SW480 (cell line): Measurements from ENCODE around the gene TMEM44.

Experiments used
- DNase-seq: peaks from one replicate; pipeline ENCODE4 v3.0.0-alpha.2; 2016; ENCODE audit warnings: low spot score

TMEM44 gene

DNA sequence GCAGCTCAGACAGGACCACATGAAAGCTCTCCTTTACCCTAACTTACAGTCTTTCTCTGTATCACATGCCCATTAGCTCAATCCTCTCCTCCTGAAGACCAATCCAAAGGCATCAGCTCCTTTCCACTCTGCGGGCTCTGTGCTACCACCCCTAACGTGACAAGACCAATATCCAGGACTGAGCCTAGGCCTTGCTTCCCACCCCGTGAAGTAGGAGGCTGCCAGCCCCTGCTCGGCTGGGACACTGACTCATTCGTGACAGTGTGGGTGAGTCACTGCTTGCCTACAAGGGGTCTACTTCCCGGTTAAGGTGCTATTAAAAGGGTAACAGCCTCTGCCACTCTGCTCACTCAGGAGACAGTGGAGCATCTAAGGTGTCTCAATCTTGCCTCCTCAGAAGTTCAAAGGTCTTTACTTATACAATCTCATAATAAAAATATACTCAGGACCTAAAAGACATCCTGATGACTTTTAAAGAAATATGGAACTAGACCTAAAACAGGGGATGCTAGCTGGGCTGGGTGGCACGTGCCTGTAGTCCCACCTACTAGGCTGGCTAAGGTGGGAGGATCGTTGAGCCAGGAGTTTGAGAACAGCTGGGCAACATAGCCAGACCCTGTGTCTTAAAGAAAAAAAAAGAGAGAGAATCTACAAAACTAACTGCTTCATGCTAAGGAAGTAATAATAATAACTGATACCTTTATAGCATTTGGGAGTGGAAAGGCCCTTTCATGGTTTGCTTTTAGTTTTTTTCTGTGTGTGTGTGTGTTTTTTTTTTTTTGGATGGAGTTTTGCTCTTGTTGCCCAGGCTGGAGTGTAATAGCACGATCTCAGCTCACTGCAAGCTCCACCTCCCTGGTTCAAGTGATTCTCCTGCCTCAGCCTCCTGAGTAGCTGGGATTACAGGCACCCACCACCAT is 55.0 kb downstream of the TMEM44 start:
- peak; percentile 70 for DNase-seq

DNA sequence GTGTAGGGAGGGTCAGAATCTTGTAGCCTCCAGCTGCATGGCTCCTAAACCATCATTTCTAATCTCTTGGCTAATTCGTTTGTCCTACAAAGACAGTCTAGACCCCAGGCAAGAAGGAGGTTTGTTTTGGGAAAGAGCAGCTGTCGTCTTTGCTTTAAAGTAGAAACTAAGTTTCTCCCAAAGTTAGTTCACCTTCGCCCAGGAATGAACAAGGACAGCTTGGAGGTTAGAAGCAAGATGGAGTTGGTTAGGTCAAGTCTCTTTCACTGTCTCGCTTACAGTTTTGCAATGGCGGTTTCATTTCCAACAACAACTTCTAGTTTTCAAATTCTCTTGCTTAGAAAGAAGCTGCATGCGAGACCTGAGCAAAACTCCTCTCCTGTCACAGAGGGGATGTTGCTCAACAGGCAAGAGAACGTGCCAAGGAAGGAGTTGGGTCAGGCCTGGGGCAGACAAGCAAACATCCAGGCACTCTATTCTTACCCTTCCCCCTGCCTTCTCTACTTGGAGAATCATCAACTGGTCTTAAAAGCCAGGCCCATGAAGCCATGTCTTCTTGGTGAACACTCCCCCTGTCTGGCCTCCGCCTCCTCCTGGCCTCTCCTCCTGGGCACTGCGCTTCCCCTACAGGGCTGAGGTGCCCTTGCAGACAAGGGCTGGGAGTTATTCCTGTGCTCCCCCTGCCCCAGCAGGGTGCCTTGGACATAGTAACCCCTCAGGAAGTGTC is 57.6 kb downstream of the TMEM44 start:
- DNase-seq: no peak

DNA sequence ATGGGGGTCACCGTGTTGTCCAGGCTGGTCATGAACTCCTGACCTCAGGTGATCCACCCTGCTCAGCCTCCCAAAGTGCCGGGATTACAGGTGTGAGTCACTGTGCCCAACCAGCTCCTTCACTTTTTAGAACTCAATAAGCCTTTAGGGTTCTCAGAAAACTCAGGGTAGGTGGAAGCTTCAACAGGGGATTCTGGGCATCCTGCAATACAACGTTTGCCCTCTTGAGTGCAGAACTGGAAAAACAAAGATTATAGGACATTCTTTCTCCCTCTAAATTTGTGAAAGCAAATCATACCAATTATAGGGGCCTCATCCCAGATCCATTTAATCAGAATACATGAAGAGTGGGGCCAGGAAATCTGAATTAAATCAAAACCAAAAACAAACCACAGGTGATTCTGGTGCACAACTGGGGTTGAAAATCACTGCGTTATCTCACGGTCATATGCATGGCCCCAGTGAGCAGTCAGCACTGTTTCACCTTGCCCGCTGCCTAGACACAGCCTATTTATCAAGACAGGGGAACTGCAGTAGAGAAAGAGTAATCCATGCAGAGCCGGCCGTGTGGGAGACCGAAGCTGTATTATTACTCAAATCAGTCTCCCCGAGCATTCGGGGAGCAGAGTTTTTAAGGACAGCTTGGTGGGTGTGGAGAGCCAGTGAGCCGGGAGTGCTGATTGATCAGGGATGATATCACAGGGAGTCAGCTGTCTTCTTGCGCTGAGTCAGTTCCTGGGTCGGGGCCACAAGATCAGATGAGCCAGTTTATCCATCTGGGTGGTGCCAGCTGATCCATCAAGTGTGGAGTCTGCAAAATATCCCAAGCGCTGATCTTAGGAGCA is 58.4 kb downstream of the TMEM44 start:
- DNase-seq: no peak

DNA sequence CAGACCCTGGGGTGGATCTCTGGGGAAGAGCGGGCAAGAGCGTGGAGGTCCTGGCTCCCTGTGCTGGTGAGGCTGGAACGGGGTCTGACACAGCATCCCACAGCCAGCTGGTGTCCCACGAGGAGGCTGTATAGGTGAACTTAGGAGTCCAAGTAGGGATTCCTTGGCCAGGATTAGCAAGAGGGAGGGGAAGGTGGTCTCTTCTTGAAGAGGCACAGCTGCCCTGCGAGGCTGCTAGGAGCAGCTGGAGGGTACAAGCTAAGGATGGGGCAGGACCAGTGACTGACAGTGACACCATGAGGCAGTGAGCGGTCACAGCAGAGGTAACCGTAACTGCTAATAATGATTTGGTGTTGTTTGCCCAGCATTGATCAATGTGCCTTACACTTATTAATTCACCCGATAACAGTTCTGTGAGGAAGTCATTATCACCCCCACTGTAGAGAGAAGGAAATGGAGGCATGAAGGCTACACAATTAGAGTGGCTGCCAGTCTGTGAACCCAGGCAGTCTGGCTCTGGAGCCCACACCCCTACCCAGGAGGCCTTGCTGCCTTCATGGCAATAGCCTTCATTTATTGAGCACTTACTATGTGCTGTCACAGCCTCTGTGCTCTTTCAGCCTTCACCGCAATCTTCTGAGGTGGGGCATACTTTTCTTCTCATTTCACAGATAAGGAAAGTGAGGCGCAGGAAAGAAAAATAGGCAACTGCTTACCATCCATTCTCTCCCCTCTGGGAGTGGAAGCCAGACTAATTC is 59.4 kb downstream of the TMEM44 start:
- DNase-seq: peak; percentile 43

DNA sequence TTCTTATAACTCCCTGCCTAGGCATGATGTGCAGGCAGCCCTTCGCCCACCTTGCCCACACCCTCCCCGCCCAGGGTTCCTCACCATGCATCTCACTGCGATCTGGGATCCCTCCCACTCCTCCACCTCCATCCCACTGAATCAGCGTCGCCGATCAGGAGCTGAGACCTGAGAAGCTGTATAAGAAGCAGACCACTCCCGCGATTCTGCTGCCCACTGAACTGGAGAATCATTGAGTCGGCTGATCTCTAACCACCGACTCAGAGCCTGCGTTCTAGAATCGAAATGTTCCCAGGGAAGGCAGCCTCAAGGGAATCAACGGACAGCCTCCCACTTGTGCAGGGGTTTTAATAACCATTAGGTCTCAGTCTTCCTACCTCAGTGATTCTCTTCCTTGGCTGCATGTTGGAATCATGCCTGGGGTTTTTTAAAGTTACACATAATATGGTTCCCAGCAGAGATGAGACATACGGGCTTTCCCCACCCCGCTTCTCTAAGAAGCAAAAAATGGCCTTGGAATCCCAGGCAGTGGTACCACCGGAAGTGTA is 60.2 kb downstream of the TMEM44 start:
- DNase-seq: no peak

DNA sequence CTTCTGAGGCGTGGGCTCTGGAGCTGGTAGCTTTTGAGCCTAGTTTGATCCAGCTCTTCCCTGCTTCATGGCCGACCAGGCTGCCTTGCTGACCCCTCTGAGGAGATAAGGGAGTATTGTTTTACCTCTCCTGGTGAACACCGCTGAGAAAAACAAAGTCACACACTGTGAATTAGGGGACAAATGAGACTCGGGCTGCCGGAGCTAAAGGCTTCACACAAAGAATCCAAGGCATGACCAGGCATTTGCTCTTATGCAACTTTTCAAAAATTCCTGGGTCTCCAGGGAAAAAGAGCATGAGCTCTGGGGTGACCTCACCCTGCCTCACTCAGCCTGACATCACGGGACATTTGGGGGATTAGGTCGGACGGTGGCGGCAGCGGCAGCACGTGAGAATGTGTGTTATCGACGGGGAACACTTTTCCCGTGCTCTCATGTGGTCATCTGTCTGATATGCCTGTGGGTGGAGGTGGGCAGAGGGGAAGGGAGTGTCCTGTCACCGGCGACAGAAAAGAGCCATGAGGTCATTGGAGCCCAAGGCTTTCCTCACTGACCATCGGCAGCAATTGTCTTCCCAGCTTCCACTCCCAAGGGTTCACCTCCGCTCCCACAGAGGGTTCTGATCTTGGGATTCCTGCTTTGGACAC is 61.0 kb downstream of the TMEM44 start:
- peak; percentile 78 for DNase-seq

DNA sequence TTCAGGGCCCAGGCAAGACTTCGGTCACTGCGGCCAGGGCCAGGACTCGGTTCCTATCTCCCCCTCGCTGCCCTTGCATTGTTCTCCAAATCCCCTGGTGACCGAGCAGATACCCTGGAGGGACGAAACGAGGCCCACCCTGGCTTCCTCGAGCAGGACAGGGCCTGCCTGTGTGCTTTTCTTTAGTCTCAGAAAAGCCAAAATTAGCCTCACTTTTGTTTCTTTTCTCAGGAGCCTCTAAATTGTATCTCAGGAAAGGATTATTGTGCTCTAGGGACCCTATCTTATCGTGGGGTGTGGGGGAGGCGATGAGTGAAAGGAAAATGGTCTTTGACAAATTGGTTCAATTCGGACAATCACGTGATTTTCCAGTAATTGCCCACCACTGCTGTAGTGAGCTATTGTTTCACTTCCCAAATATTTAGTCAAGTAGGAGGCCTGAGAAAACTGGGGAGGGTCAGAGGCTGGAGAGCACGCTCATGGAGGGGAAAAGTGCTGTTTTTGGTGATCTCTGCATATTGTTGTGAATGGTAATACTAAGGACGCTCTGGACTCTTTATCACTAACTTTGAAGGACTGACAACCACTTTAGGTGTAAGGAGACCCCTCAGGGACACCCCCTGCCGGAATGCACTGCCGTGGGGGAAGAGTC is 61.6 kb downstream of the TMEM44 start:
- no peak for DNase-seq

DNA sequence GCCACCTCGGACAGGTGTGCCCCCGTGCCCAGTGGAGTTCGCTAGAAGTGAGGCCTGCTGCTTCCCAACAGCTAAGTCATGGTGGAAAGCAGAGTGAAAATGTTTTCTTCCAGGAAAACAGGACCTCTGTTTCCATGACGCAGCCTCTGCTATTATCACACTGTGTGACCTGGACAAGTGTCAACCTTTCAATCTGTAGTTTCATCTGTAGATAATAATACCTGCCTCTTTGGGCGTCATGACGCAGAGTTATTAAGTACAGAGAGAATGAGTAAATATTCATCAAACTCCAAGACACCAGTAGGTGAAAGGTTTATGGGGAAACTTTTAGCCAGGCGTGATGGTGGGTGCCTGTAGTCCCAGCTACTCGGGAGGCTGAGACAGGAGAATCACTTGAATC is 62.3 kb downstream of the TMEM44 start:
- no peak for DNase-seq

DNA sequence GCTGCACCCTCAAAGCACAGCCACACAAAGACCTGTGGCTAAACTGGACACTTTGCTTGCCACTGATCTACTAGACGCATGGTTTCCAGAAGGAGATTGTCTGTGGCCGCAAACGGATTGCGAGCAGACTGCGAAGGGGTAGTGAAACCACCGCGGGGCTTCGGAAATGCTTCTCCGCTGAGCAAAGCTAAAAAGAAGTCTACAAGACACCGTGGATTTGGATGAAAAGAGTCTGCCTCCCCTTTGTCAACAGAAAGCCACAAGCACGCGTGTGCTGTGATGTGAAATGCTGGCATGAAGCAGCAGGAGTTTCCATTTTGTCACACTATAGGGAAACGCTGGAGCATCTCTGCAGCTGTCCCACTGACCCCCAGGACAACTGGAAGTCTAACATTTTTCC is 63.0 kb downstream of the TMEM44 start:
- no peak for DNase-seq

DNA sequence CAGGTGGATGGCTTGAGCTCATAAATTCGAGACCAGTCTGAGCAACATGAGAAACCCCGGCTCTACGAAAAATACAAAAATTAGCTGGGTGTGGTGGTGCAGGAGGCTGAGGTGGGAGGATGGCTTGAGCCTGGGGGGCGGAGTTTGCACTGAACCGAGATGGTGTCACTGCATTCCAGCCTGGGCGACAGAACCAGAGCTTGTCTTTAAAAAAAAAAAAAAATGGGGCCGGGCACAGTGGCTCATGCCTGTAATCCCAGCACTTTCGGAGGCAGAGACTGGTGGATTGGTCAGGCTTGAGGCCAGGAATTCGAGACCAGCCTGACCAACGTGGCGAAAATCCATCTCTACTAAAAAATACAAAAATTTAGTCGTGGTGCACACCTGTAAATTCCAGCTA is 64.0 kb downstream of the TMEM44 start:
- no peak for DNase-seq

DNA sequence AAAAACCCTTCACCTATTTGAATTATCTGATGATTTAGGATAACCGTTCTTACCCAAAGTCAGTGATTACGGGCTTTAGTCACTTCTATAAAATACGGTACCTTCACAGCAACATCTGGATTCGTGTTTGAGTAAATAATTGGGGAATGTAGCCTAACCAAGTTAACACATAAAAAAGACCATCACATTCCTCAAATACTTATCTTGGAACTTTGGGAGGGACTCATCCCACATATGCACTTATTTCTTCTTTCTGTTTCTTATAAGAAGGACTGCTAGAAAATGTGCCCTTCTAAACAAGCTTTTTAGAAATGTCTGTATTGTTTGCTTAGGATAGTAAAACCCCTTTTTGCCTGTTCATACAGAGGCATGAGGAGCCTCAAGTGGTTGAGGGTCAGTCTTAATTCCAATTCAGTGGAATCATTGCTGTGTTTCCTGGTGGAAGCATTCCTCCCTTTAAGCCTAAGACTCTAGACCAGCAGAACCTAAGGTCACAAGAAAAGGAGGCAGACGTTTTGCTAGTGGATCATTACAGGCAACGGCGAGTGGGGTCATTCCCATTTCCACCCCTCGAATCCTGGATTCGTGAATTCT is 67.5 kb downstream of the TMEM44 start:
- DNase-seq: peak; percentile 27

DNA sequence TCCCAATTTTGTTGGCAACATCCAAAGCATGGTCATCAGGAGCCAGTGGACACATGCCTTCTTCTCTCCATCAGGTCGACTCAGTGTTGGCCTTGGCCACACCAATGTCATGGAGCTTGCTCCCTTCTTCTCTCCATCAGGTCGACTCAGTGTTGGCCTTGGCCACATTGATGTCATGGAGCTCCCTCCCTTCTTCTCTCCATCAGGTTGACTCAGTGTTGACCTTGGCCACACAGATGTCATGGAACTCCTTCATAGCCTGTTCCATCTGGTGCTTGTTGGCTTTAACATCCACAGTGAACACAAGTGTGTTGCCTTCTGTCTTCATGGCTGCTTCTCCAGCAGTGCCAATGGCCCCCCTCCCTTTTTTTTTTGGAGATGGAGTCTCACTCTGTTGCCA is 70.2 kb downstream of the TMEM44 start:
- no peak for DNase-seq

DNA sequence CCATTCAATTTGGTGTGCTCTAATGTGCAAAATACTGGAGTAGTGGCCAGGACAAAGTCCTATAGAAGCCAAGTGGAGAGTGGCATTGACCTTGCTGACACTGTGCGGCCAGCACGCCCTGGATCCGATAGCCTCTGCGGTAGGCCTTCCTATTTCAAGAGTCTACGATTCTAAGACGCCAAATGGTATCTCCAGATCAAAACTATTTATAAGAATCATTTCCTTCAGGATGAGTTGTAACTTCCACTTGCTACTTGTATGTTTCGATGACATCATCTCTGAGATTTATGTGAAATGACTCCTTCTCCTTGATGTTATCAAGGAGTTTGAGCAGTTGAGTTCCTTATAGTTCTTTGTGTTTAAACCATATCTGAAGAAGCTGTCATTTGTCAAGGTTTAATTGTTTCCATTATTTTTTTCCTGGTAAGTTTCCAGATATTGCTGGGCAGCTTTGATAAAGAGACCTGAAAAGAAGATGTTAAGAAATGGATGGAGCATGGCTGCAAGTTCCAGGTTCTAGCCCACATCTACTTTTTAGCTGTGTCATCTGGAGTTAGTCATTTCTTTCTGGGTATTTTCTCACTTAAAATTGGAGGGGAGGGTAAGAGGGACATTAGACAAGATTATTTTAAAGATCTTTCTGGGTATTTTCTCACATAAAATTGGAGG is 71.8 kb downstream of the TMEM44 start:
- DNase-seq: no peak

DNA sequence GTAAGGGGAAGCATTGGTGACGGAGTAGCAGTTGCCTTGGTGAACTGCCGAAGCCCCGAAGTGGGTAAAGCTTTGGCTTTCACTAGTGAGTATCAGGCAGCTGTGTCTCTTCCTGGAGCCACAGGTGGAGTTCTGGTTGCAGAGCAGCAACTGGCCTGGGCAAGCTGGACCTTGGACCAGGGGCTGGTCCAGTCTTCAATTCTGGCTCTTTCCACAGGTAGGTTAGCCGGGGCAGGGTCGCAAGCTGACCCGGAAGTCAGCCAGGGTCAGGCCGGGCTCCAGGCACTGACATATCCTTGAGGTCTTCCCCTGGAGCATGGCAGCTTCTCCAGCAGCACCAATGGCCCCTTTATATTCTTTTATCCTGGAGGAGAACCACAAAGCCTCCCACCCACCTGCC is 73.2 kb downstream of the TMEM44 start:
- no peak for DNase-seq

DNA sequence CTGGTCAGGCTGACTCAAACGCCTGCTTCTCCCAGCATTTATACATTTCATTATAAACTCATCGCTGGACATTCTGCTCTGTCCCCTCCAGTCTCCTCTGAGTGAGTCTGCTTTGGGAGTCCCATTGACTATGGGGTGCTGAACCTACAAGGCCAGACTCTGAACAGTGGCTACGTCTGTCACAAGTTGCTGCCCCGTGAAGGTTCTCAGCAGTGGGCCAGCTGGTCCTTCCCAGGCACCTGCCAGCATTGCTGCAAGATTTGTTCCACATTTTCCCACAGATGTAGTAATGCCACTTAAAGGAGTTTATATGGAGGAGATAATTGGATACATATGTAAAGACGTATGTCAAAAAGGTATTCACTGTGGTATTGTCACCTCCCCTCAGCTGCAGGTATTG is 73.7 kb downstream of the TMEM44 start:
- no peak for DNase-seq

DNA sequence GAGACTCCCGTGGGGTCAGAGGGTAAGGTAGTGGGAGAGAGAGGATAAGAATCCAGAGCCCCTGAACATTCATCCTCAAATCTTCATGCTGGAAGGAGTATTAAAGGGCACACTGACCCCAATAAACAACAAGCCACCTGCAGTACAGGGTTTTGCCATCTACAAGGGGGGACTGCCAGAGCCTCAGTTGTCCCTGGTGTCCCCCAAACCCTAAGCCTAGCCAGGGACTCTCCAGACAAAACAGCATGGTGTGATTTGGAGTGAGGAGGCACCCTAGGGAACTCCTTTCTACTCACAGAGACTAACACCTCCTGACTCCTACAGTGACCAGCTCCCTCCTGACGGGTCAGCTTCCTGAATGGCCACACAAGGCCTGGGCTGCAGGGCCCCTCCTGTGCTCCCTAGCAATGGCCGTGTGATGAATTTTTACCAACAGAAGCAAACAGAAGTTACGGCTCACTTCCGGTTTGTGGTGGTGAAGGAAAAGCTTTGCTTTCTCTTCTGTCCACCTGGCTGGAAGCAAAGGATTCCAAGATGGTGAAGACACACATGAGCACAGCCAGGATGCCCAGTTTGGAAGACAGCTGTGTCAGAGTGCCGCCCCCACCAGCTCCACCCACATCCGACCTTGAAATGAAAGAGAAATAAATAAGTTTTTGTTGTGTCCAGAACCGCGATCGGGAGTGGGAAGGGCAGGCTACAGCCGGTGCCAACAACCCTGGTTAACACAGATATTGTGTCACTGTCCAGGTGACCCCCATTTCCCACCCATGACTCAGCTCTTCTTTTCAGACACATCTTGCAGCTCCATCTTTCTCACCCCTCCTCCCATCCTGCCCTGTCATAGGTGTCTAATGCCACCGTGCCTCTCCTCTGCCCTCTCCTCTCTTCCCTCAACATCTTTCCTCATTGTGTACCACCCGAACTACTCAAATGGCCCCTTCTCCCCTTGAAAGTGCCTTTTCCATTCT is 76.8 kb downstream of the TMEM44 start:
- peak; percentile 53 for DNase-seq

DNA sequence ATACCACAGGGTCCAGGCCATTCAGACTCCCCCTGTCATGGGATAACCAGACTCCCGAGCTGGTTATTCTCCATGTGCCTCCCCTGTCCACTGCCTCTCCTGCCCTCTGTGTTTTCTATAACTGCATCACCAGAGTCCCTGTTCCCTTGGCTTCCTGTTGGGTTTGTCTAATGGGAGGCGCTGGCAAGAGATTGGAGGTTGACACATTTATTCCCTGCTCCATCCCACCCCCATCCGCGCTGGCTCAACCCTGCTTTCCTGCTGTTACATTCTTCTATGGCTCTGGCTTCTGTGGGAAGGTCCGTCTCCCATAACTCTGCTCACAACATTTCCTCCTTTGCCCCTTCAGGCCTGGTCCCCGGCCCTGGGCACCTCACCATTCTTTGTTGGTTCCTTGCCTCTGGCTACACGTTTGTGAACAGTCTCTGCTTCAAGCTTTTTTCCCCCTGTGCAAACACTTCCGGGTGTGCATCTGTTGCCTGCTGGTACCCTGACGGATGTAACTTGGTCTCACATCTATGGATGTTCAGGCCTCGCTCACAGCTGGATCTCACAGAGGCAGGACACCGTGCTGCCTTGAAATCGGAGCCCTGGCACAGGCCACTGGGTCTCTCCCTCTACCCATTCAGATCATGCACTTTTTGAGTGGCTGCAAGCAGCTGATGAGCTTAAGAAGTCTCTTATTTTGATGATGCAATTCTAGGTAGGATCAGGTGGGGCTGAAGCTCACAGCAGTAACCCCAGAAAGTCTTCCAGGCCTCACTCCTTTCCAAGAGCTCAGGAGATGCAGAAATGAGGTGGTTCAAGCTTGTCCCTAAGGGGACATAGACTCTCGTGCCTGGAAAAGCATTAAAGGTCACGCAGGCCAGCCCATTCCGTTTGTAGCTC is 77.8 kb downstream of the TMEM44 start:
- no peak for DNase-seq
